ENCODE data around the gene ELAVL3. TPM values are rescaled to one million over a fixed set of nuclear protein-coding genes. Genes with fewer than 3 reads are reported as not detected.

ELAVL3 gene
- total RNA-seq, 1 donor = not detected

DNA sequence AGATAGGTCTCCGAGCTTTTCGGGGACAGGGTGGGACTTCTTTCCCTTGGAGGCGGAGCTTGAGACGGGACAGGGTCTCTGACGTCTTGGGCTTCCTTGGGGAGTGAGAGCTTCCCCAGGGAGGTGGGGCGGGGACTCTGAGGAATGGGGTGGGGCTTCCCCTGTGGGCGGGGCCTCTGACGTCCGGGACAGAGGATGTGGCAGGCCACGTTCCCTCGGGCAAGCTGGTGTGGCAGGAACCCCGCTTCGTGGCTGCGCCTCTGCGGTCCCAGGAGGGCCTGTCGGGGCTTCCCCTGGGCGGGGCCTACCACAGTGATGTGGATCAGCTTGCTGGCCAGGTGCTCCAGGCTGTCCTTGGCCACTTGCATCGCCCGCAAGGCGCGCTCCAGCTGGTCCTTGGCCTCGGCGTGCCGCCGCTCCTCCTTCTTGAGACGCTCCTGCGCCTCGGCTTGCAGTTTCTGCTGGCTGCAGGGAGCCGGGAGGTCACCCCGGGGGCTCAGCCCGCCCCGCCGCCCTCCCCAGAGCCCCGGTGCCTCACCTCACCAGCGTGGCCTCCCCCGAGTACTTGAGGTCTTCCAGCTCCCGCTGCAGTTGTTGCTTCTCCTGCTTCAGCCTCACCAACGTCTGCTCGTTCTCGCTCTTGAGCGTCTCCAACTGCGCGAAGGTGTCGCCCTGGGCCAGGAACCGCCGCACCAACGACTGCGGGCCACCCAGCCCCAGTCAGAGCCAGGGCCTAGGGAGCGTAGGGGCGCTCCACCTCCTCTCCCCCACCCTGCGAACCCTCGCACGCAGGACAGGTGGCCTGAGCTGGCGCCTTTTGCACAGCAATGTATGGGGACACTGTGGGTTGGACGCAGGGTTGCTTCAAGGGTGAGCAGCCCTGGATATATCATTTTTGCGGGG lies 58.4 kb downstream of the ELAVL3 start:
- peak overlapping the region; percentile 27 for H3K4me3 ChIP-seq (ENCODE audit: low read depth, low read length)
- peak; percentile 65 for DNase-seq (ENCODE audit: low read depth)

DNA sequence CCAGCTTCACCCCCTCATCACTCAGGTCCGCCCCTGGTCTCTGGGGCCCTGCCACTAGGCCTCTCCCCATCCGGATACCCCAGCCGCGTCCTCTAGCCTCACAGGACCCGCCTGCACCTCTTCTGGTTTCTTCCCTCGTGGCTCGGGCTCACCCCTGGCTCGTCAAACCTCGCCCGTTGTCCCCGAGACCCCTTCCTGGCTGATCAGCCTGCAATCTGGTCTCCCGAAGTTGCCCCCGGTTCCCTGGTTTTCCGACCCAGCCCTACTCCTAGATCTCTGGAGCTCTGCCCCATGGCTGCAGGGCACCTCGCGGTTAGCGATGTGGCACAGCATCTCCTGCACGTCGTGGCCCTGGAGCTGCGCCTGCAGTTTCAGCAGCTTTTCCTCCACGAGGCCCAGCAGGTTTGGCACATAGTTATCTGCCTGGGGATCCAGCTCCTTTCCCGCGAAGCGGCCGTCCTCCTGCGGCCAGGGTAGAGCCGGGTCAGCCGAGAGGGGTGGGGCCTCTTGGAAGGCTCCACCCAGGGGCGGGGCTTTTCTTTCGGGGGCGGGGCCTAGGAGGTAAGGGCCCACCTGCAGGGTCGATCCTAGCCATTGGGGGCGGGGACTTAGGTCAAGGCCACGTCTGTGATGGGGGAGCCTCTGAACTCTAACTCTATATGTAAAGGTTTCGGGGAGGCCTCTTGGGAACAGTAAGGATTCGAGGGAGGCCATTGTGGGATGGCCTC lies 59.3 kb downstream of the ELAVL3 start:
- H3K4me3 ChIP-seq (ENCODE audit: low read depth, low read length) = no peak overlapping the region
- DNase-seq (ENCODE audit: low read depth) = no peak
- TF ChIP-seq, protein P1, sequence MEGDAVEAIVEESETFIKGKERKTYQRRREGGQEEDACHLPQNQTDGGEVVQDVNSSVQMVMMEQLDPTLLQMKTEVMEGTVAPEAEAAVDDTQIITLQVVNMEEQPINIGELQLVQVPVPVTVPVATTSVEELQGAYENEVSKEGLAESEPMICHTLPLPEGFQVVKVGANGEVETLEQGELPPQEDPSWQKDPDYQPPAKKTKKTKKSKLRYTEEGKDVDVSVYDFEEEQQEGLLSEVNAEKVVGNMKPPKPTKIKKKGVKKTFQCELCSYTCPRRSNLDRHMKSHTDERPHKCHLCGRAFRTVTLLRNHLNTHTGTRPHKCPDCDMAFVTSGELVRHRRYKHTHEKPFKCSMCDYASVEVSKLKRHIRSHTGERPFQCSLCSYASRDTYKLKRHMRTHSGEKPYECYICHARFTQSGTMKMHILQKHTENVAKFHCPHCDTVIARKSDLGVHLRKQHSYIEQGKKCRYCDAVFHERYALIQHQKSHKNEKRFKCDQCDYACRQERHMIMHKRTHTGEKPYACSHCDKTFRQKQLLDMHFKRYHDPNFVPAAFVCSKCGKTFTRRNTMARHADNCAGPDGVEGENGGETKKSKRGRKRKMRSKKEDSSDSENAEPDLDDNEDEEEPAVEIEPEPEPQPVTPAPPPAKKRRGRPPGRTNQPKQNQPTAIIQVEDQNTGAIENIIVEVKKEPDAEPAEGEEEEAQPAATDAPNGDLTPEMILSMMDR (IDR thresholded peaks at IDR 0.05; ENCODE audit: insufficient read depth, low read depth, low read length) = no peak

More for the DNA sequence above, 58.4 kb downstream of the ELAVL3 start:
- TF ChIP-seq, protein P1 (IDR thresholded peaks at IDR 0.05; ENCODE audit: insufficient read depth, low read depth, low read length) = no peak

DNA sequence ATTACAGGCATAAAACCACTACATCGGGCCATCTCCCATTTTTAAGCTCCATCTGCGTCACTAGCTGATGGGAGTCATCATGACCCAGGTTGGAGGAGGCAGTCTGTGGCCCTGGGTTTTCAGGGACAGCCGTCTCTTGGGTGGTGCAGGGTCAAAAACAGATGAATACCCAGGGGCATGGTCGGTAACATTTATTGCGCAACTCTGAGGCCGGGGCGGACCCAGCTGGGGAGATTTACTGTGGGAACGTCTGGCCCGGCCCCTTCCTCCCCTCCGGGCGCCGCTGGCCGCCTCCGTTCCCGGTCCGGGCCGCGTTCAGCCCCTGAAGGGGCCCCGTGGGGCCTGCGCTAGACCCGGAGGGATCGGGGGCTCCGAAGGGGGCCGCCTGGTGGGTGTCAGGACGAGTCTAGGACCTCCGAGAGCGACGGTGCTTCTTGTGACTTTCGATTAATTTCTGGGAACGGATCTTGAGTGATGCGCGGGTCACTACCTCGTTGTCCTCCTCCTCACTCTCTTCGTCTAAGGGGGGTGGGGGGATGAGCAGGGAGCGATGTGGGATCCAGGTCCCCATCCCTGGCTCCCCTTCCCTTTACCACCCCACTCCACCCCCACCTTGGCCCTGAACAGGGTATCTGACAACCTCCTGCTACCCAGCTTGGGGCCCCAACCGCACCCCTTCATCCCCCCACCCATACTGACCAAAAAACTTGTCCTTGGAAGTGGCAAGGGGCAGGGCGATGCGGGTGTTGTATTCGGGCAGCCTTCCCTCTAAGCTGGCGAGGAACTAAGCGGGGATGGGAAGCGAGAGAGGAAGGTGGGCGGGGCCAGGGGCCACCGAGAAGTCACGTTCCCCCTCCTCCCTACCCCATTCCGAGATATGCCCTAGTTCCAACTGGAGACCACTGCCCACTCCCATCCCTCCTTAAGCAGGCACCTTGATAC lies 60.1 kb downstream of the ELAVL3 start:
- peak overlapping the region; percentile 54 for H3K4me3 ChIP-seq (ENCODE audit: low read depth, low read length)
- TF ChIP-seq, protein P1 (IDR thresholded peaks at IDR 0.05; ENCODE audit: insufficient read depth, low read depth, low read length) = no peak
- peak; percentile 85 for DNase-seq (ENCODE audit: low read depth)

DNA sequence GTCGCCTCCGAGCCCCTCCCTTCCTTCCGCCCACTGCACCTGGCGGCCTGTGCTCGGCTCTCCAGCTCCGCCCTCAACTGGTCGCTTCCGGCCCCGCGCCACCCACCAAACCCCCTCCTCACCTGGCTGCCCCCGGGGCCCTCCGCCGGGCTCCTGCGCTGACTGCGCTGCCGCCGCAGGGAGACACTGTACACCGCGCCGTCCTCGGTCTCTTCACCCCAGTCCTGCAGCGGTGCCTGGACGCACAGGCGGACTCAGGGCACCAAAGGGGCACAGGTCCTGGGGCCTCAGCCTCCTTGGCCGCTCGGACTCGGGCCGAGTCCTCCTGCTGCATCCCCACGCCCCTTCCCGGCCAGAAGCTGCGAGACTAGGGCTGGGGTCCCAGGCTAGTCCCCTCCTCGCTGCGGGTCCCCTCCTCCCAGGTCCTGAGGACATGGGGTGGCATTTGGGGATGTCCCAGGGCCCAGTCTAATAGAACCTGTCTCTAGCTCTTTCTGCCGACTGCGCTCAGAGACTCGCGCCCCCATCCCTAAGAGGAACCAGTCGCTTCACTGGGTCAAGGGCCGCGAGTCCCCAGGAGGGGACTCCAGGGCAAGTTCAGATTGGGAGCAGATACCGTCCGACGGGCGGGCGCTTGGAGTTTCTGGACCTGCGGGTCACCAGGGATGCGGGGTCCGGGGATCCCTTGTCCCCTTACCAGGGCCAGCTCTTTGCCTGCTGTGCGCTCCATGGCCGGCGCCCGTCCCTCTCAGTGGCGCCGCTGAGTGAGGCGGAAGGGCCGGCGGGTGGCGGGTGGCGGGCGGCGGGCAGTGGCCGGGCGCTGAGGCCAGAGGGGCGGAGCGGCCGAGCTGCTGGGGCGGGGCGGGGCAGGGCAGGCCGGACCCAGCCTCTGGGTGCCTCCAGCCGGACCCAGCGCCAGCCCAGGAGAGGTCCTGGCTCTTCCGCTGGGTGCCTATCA lies 62.0 kb downstream of the ELAVL3 start, which contains the start of gene RGL3:
Gene RGL3, minus strand, starts transcription at position 766 of the 958 bp plus-strand sequence. Its CDS starts 36 bp downstream, at position 730.
- TF ChIP-seq, protein P1 (IDR thresholded peaks at IDR 0.05; ENCODE audit: insufficient read depth, low read depth, low read length) = no peak
- peak within 1 kb of the TSS; percentile 62 for H3K4me3 ChIP-seq (ENCODE audit: low read depth, low read length)
- DNase-seq (ENCODE audit: low read depth) = no peak

DNA sequence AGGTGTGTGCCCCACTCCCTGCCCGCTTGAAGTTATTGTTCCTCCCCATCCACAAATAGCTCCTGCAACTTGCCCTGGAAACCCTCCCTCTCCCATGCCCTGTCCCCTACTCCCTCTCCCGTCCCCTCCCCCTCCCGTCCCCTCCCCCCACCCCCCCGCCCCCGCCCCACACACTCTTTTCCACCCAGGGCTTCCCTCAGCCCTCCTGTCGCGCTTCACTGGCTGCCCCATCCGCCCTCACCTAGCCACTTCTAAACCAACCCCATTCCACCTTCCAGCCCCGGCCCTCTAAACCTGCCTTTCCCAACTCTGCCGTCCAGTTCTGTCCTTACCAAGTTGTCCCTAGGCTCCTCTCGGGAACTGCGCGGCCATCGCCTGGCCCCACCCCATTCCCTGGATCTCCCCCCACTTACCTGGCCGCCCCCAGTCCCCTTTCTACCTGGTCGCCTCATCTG lies 62.7 kb downstream of the ELAVL3 start:
- TF ChIP-seq, protein P1 (IDR thresholded peaks at IDR 0.05; ENCODE audit: insufficient read depth, low read depth, low read length) = no peak
- no peak for DNase-seq (ENCODE audit: low read depth)
- peak overlapping the region; percentile 62 for H3K4me3 ChIP-seq (ENCODE audit: low read depth, low read length)
